IMR-90 (cell line): ENCODE measurements around the gene CNTN5. TPM values are rescaled to one million over a fixed set of nuclear protein-coding genes. Genes with fewer than 3 reads are reported as not detected.

Experiments used
- ATAC-seq: fragments of 200-7000 bp; cut with Tn5 transposase; 2 replicates; pipeline ENCODE4 v1.9.1; 2020; ENCODE audit warnings: low read depth, mild to moderate bottlenecking, moderate library complexity
- BruUV-seq: library from RNA; stranded (reverse); fragments of 400-500 nt; replicated peaks from 2 replicates; lab custom pipeline; 2021; lab: Mats Ljungman, UMichigan
- CTCF ChIA-PET: fragments of 300-600 bp; formaldehyde crosslinking; extraction: SDS; loops from one replicate; lab custom pipeline; 2021; ENCODE audit warnings: antibody characterized with exemption; lab: Yijun Ruan, JAX
- POLR2A ChIA-PET: fragments of 300-600 bp; sonication (Branson Sonifier 250); formaldehyde crosslinking; loops from one replicate; lab custom pipeline; 2022; ENCODE audit warnings: antibody characterized with exemption; ENCODE audit not compliant: unreplicated experiment; lab: Charles Lee
- DNase-seq: peaks from one replicate; pipeline ENCODE4 v3.0.0; 2013
- H2AFZ ChIP-seq: replicated peaks from 2 replicates; pipeline ENCODE3; 2013; ENCODE audit warnings: low read length, mild to moderate bottlenecking; ENCODE audit not compliant: poor library complexity
- H2AK5ac ChIP-seq: 2 replicates; pipeline ENCODE4 v1.6.1; 2013; ENCODE audit warnings: low read depth, low read length, inconsistent platforms
- H2AK9ac ChIP-seq: replicated peaks from 2 replicates; pipeline ENCODE3; 2013; ENCODE audit warnings: mild to moderate bottlenecking, low read depth, low read length, moderate library complexity; ENCODE audit not compliant: poor library complexity
- H2BK120ac ChIP-seq: 2 replicates; pipeline ENCODE4 v1.6.1; 2013; ENCODE audit warnings: low read depth, low read length, inconsistent platforms
- H2BK15ac ChIP-seq: 3 replicates; pipeline ENCODE4 v1.6.1; 2013; ENCODE audit warnings: low read depth, low read length, inconsistent platforms
- H2BK20ac ChIP-seq: 2 replicates; pipeline ENCODE4 v1.6.1; 2013; ENCODE audit warnings: low read depth, mild to moderate bottlenecking, inconsistent platforms, low read length, moderate library complexity
- H2BK5ac ChIP-seq: 2 replicates; pipeline ENCODE4 v1.6.1; 2013; ENCODE audit warnings: mild to moderate bottlenecking, low read depth, low read length, inconsistent platforms; ENCODE audit not compliant: poor library complexity, severe bottlenecking
- H3K14ac ChIP-seq: replicated peaks from 2 replicates; pipeline ENCODE4 v1.6.1; 2013; ENCODE audit warnings: low read depth, low read length, inconsistent platforms
- H3K18ac ChIP-seq: 2 replicates; pipeline ENCODE4 v1.6.1; 2013; ENCODE audit warnings: low read depth, low read length, control low read depth
- H3K23ac ChIP-seq: 2 replicates; pipeline ENCODE4 v1.6.1; 2013; ENCODE audit warnings: low read depth, low read length, inconsistent platforms
- H3K27ac ChIP-seq: 2 replicates; pipeline ENCODE4 v1.5.1; 2013; ENCODE audit warnings: mild to moderate bottlenecking, control low read depth, low read length; ENCODE audit not compliant: insufficient read depth
- H3K27me3 ChIP-seq: 2 replicates; pipeline ENCODE4 v1.6.1; 2013; ENCODE audit warnings: low read length; ENCODE audit not compliant: control insufficient read depth, insufficient read depth
- H3K36me3 ChIP-seq: 2 replicates; pipeline ENCODE4 v1.6.1; 2013; ENCODE audit warnings: low read length, mixed read lengths; ENCODE audit not compliant: control insufficient read depth, insufficient read depth
- H3K4ac ChIP-seq: 2 replicates; pipeline ENCODE4 v1.6.1; 2013; ENCODE audit warnings: low read depth, low read length, inconsistent platforms
- H3K4me1 ChIP-seq: 2 replicates; pipeline ENCODE4 v1.6.1; 2013; ENCODE audit warnings: low read length, mixed read lengths; ENCODE audit not compliant: control insufficient read depth, insufficient read depth
- H3K4me2 ChIP-seq: 2 replicates; pipeline ENCODE4 v1.6.1; 2013; ENCODE audit warnings: low read depth, mild to moderate bottlenecking, control low read depth, low read length, moderate library complexity
- H3K4me3 ChIP-seq: 2 replicates; pipeline ENCODE4 v1.5.1; 2013; ENCODE audit warnings: low read depth, mild to moderate bottlenecking, control low read depth, low read length, moderate library complexity; ENCODE audit not compliant: insufficient read depth
- H3K56ac ChIP-seq: 2 replicates; pipeline ENCODE4 v1.6.1; 2013; ENCODE audit warnings: low read length, inconsistent platforms; ENCODE audit not compliant: insufficient read depth; ENCODE audit errors: extremely low read depth
- H3K79me1 ChIP-seq, 2 experiments: 2 replicates each; pipeline ENCODE4 v1.6.1; 2013; ENCODE audit warnings: low read length in 2 of 2, inconsistent platforms in 1 of 2, low read depth in 1 of 2
- H3K9ac ChIP-seq: 2 replicates; pipeline ENCODE4 v1.6.1; 2013; ENCODE audit warnings: low read depth, low read length, control low read depth
- H3K9me1 ChIP-seq: 2 replicates; pipeline ENCODE4 v1.6.1; 2013; ENCODE audit warnings: low read length, inconsistent platforms; ENCODE audit not compliant: insufficient read depth
- H3K9me3 ChIP-seq: 2 replicates; pipeline ENCODE4 v1.6.1; 2013; ENCODE audit warnings: low read length; ENCODE audit not compliant: control insufficient read depth, insufficient read depth
- H4K20me1 ChIP-seq: 2 replicates; pipeline ENCODE4 v1.6.1; 2013; ENCODE audit warnings: low read length, inconsistent platforms; ENCODE audit not compliant: insufficient read depth
- H4K5ac ChIP-seq: 2 replicates; pipeline ENCODE4 v1.6.1; 2013; ENCODE audit warnings: mild to moderate bottlenecking, low read depth, low read length, control low read depth
- H4K8ac ChIP-seq, 2 experiments: 2 replicates each; pipeline ENCODE4 v1.6.1; 2013; ENCODE audit warnings: low read depth in 2 of 2, low read length in 2 of 2, control low read depth in 1 of 2, inconsistent platforms in 1 of 2
- H4K91ac ChIP-seq: 2 replicates; pipeline ENCODE4 v1.6.1; 2013; ENCODE audit warnings: low read depth, low read length, inconsistent platforms; ENCODE audit not compliant: insufficient read depth
- CHD1 ChIP-seq: IDR thresholded peaks from 2 replicates; pipeline ENCODE4 v1.6.1; 2012; ENCODE audit warnings: low read depth, low read length, improper control_type of control experiment
- ELK1 ChIP-seq: fragments of 150-350 bp; IDR thresholded peaks from 2 replicates; pipeline ENCODE4 v1.6.1; 2016; ENCODE audit warnings: low read depth, mild to moderate bottlenecking, low read length, moderate library complexity, borderline replicate concordance
- FOS ChIP-seq: fragments of 150-350 bp; IDR thresholded peaks from 2 replicates; pipeline ENCODE4 v1.6.1; 2016; ENCODE audit warnings: low read depth, low read length
- MAZ ChIP-seq: IDR thresholded peaks from 2 replicates; pipeline ENCODE4 v1.6.1; 2012; ENCODE audit warnings: low read depth, mild to moderate bottlenecking, low read length, improper control_type of control experiment, moderate library complexity, borderline replicate concordance
- POLR2A ChIP-seq: IDR thresholded peaks from 2 replicates; pipeline ENCODE4 v1.6.1; 2012; ENCODE audit warnings: mild to moderate bottlenecking, low read depth, low read length
- USF2 ChIP-seq: fragments of 150-350 bp; IDR thresholded peaks from 2 replicates; pipeline ENCODE4 v1.6.1; 2017; ENCODE audit warnings: mild to moderate bottlenecking, antibody characterized with exemption, low read length, low read depth
- WGBS, 2 experiments: methylation state at CpG; one replicate each; pipeline versions ENCODE4 v1.1.5 to v1.1.7; 2013; ENCODE audit warnings: missing lambda C conversion rate in 2 of 2; ENCODE audit not compliant: insufficient read length in 1 of 2; ENCODE audit errors: extremely low coverage in 2 of 2; 5-methylcytosine and 5-hydroxymethylcytosine counted together
- dilution Hi-C: fragments of 300-500 bp; cut with HindIII; formaldehyde crosslinking; loops from one replicate; pipeline ENCODE4 v1.14.3; 2018; ENCODE audit warnings: low sequenced_read_pairs; ENCODE audit not compliant: unreplicated experiment
- in situ Hi-C: fragments of 300-500 bp; cut with MboI; formaldehyde crosslinking; loops from 3 replicates; pipeline ENCODE4 v1.14.3; 2019; ENCODE audit warnings: low sequenced_read_pairs, inconsistent platforms, mixed read lengths
- intact Hi-C: fragments of 100-400 bp; cut with micrococcal nuclease; formaldehyde crosslinking; loops from 2 replicates; pipeline ENCODE4 v1.10.0; 2022
- polyA plus RNA-seq, 3 experiments: library from polyadenylated mRNA; depleted of rRNA; stranded (reverse); fragments of >200 nt; gene quantifications; 2 replicates each; pipeline ENCODE4 v1.2.3, GENCODE V29; 2012; ENCODE audit warnings: low replicate concordance in 1 of 3
- total RNA-seq: library from RNA; depleted of rRNA; stranded (reverse); fragments of >200 nt; gene quantifications from 2 replicates; pipeline ENCODE4 v1.2.3, GENCODE V29; 2012

The CNTN5 gene
- total and polyA plus RNA-seq, 2 of the 4 experiments (the other 2 are of a cell fraction) = not detected

GRCh38 chr11:100336873-100337272 lies 1316.1 kb downstream of the CNTN5 start:
- no CpG with 5 or more reads among the region's 4 CpGs for WGBS, 2 experiments
- H2BK15ac ChIP-seq = no peak overlapping the region
- in situ Hi-C loops = no loop called here
- no peaks in the 10 kb centered on the region for H3K9me1 ChIP-seq
- TF ChIP-seq FOS = no peak
- TF ChIP-seq USF2 = no peak
- no peak for TF ChIP-seq POLR2A
- TF ChIP-seq ELK1 = no peak
- TF ChIP-seq CHD1 = no peak
- no peak for TF ChIP-seq MAZ
- intact Hi-C loops = loop anchor here (10.0 kb wide), 1 partner anchor 228 kb away; no protein-coding TSS in a partner anchor
- H2BK20ac ChIP-seq = no peak overlapping the region
- no peaks in the 10 kb centered on the region for H3K4me1 ChIP-seq
- no TSS peak for BruUV-seq
- no peak overlapping the region for H3K18ac ChIP-seq
- no peak overlapping the region for H3K14ac ChIP-seq
- ChIA-PET POLR2A (no interaction called here), CTCF (no interaction called here)
- no peaks in the 10 kb centered on the region for H4K20me1 ChIP-seq
- H3K4me2 ChIP-seq = no peak overlapping the region
- no peak for DNase-seq
- no peak overlapping the region for H4K91ac ChIP-seq
- H2AFZ ChIP-seq = no peak overlapping the region
- H3K23ac ChIP-seq = no peak overlapping the region
- H3K27ac ChIP-seq = no peak overlapping the region
- no peaks in the 10 kb centered on the region for H3K9me3 ChIP-seq
- no peaks in the 10 kb centered on the region for H3K79me1 ChIP-seq
- H3K9ac ChIP-seq = no peak overlapping the region
- no peak overlapping the region for H2BK120ac ChIP-seq
- no peak overlapping the region for H2AK9ac ChIP-seq
- H2BK5ac ChIP-seq = no peak overlapping the region
- no peak overlapping the region for H3K4ac ChIP-seq
- H3K56ac ChIP-seq = no peak overlapping the region
- H3K4me3 ChIP-seq = no peak overlapping the region
- no peak overlapping the region for H4K8ac ChIP-seq
- dilution Hi-C loops = no loop called here
- no peak overlapping the region for H4K5ac ChIP-seq
- no peaks in the 10 kb centered on the region for H3K36me3 ChIP-seq
- no peak for ATAC-seq
- H2AK5ac ChIP-seq = no peak overlapping the region
- H3K27me3 ChIP-seq = peaks cover 2% of the 10 kb centered on the region
